Stimulated activated CD8-positive, alpha-beta memory T cell treated with anti-CD3 and anti-CD28 coated beads, Interleukin-7, amount 100 ng/mL, for 4 hours (primary cell): ENCODE data around the gene ADARB2.
"Not testable (repeated sequence)": the region's sequence is repeated elsewhere in the genome, so short reads cannot be mapped to it uniquely, and the experiment has no call there.

ENCODE experiments used
- DNase-seq, 2 donors: peaks; one replicate each; pipeline ENCODE4 v3.0.0-alpha.2; 2020; ENCODE audit warnings: low read depth in 2 of 2

ADARB2 gene

DNA sequence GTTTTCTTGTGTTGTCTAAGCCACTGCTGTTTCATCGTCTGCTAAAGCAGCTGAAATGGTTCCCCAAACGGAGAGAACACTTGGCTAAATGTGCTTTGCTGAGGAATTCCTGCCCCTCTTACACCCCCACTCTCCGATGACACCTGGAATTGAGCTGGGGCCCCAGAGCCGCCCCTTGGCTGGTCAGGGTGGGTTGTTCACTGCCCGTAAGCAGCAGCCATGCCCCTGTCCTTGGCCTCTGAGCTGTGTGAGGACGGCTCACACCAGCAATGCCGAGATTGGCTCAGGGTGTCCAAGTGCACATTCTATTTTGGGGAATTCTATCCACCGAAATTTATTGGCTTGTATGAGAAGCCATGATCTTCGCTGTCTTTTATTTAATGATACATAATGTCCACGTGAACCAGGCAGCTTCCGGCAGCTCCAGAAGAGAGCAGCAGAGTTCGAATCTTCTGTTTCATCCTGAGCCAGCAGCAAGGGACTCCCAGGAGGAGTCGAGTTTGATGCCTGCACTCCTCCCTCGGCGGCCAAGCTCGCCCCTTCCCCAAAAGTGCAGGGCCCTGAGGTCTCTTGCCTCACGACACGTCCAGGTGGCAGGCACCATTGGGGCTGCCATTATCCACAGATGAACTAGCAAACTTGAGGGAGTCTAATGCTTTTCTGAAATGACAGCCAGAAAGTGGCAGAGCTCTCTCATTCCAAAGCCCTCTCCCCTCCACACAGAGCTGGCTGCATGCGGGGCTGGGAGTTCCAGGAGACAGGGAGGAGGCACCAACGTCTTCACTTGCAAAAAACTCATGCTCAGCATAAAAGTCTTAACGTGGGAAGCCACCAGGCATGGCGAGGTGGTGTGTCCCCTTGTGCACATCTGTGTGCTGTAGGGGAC is 567.1 kb downstream of the ADARB2 start:
- no peak for DNase-seq

- DNase-seq, result no peak
Measured at GRCh38 chr10:1169186-1169885, 568.0 kb downstream of the ADARB2 start.

GRCh38 chr10:1168763-1169162 is 568.6 kb downstream of the ADARB2 start:
- DNase-seq, result no peak

GRCh38 chr10:1166828-1167275 is 570.5 kb downstream of the ADARB2 start:
- no peak for DNase-seq

GRCh38 chr10:1166101-1166827 is 571.1 kb downstream of the ADARB2 start:
- DNase-seq, result no peak

- DNase-seq, result no peak
Measured at GRCh38 chr10:1163831-1164230, 573.5 kb downstream of the ADARB2 start.

DNA sequence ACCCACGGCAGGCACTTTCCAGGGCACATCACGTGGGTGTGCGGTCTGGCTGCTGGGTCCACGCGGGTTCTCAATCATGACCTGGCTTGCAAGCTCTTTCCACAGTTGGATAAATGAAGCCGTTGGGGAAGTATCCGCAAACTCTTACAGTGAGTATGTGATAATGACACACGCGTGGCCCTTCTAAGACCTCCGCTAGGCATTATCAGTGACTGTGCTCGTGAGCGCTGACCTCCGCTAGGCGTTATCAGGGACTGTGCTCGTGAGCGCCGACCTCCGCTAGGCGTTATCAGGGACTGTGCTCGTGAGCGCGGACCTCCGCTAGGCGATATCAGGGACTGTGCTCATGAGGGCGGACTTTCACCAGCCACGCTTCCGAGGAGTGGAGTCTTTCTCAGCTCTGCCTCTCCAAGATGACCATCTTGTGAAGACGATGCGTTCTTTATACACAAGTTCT is 574.1 kb downstream of the ADARB2 start:
- DNase-seq, result no peak

- no peak for DNase-seq
Measured at GRCh38 chr10:1162481-1163203, 574.7 kb downstream of the ADARB2 start.

DNA sequence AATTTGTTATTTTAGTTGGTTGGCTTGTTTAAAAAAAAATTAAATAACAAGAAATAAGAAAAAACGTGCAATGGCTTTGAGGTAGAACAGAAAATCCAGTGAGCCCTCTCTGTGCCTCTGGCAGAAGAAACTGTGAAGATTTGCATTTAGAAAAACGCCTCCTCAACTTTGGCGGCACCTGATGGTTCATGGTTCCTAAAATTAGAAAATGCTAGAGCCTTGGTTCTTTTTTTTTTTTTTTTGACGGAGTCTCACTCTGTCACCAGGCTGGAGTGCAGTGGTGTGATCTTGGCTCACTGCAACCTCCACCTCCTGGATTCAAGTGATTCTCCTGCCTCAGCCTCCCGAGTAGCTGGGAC is 576.0 kb downstream of the ADARB2 start:
- DNase-seq, result not testable (repeated sequence)

DNA sequence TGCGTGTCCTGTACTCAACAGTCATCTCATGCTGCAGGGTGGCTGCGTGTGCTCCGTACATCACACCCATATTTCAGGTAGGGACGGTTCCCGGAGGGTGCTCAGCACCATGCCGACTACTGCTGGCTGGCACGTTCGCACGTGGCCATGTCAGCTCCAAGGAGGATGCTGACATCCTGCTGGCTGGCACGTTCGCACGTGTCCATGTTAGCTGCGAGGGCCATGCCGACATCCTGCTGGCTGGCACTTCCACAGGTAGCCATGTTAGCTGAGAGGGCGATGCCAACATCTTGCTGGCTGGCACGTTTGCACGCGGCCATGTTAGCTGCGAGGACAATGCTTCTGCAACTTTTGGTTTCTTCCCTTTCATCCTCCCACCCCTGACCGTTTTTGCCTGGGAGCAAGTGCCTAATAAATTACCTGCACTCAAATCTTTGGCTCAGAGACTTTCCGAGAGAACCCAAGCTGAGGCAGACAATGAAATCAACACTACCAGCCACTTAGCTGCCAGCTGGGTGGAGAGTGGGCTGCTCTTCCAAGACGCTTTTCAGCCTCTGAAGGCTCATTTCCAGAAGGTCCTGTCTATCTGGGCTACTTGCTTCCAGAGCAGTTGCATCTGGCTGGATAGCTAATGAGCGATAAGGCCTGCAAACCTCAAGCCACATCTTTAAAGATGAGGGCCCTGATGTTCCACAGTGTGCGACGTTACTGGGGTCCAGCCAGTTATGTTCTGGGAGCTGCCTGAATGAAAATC is 576.6 kb downstream of the ADARB2 start:
- no peak for DNase-seq

GRCh38 chr10:1159131-1160061 is 577.9 kb downstream of the ADARB2 start:
- no peak for DNase-seq

DNA sequence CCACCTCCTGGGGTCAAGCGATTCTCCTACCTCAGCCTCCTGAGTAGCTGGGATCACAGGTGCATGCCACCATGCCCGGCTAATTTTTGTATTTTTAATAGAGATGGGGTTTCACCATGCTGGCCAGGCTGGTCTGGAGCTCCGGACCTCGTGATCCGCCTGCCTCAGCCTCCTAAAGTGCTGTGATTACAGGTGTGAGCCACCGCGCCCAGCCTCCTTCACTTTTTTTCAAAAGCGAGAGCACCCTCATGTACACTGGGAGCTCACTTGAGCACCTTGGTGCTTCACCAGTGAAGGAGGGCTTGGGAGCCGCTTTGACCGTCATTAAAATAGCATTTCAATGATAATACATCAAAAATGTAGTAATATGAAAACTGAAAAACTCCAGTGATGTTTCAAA is 578.8 kb downstream of the ADARB2 start:
- DNase-seq, result not testable (repeated sequence)

GRCh38 chr10:1158066-1158465 is 579.3 kb downstream of the ADARB2 start:
- DNase-seq, result no peak

GRCh38 chr10:1157615-1157933 is 579.8 kb downstream of the ADARB2 start:
- DNase-seq, result no peak

GRCh38 chr10:1156921-1157614 is 580.3 kb downstream of the ADARB2 start:
- no peak for DNase-seq

- no peak for DNase-seq
Measured at GRCh38 chr10:1156616-1156886, 580.8 kb downstream of the ADARB2 start.

DNA sequence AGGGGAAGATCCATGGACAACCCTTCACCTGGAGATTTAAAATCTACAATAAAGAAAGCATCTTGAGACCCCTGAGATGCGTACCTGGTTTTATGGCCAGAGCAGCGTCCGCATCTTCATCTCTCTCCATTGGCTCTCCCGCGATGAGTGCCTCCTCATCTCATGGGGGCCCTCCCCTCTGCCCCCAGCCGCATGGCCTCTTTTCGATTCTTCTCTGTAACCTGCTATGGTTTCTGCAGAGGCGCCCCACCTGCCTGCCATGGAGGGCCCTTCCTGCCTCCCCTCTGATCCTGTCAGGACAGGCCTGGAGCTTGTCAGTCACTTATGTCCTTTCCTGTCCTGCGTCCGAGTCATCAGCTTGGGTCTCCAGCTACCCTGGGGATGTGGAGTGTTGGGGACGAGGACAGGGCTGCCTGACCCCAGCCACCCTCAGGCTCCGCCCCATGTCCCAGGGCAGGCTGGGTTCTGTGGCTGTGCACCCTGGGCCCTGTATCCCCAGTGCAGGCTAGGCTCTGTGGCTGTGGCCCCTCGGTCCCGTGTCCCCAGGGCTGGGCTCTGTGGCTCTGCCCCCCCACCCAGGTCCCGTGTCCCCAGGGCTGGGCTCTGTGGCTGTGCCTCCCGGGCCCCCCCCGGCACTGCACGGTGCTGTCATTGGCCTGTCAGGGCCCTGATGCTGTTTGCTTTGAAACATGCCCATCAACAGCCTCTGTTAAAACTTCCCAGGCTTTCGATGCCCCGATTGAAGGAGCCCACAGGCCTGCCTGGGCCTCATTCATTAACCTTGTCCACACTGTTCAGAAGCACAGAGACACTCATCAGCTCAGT is 581.3 kb downstream of the ADARB2 start:
- no peak for DNase-seq

GRCh38 chr10:1154531-1155295 is 582.6 kb downstream of the ADARB2 start:
- DNase-seq, result no peak
